HUES48 (cell line): ENCODE measurements around the gene OPCML.

Source experiments
- H3K27ac ChIP-seq: one replicate; pipeline ENCODE4 v1.7.0; 2013; ENCODE audit warnings: low read depth, low read length, inconsistent platforms
- H3K27me3 ChIP-seq: 2 replicates; pipeline ENCODE4 v1.6.1; 2013; ENCODE audit warnings: mild to moderate bottlenecking, low read length; ENCODE audit not compliant: control insufficient read depth, insufficient read depth
- H3K36me3 ChIP-seq: 2 replicates; pipeline ENCODE4 v1.6.1; 2013; ENCODE audit warnings: low read length; ENCODE audit not compliant: control insufficient read depth, insufficient read depth
- H3K4me1 ChIP-seq: 2 replicates; pipeline ENCODE4 v1.6.1; 2013; ENCODE audit warnings: mild to moderate bottlenecking, low read length; ENCODE audit not compliant: control insufficient read depth, insufficient read depth
- H3K4me3 ChIP-seq: 2 replicates; pipeline ENCODE4 v1.5.1; 2013; ENCODE audit warnings: mild to moderate bottlenecking, low read depth, low read length
- H3K9ac ChIP-seq: 2 replicates; pipeline ENCODE4 v1.6.1; 2013; ENCODE audit warnings: mild to moderate bottlenecking, low read depth, low read length, moderate library complexity
- H3K9me3 ChIP-seq: 2 replicates; pipeline ENCODE4 v1.6.1; 2013; ENCODE audit warnings: low read length; ENCODE audit not compliant: control insufficient read depth, insufficient read depth

OPCML gene

GRCh38 chr11:132496341-132496740 lies 1036.0 kb downstream of the OPCML start:
- no peak overlapping the region for H3K27ac ChIP-seq
- no peak overlapping the region for H3K9ac ChIP-seq
- no peaks in the 10 kb centered on the region for H3K9me3 ChIP-seq
- H3K4me1 ChIP-seq, result peaks cover 16% of the 10 kb centered on the region
- no peak overlapping the region for H3K4me3 ChIP-seq
- no peaks in the 10 kb centered on the region for H3K27me3 ChIP-seq
- no peaks in the 10 kb centered on the region for H3K36me3 ChIP-seq

- H3K9me3 ChIP-seq, result no peaks in the 10 kb centered on the region
- H3K4me3 ChIP-seq, result no peak overlapping the region
- no peaks in the 10 kb centered on the region for H3K27me3 ChIP-seq
- peaks cover 16% of the 10 kb centered on the region for H3K4me1 ChIP-seq
- no peak overlapping the region for H3K27ac ChIP-seq
- no peak overlapping the region for H3K9ac ChIP-seq
- H3K36me3 ChIP-seq, result no peaks in the 10 kb centered on the region
Measured at GRCh38 chr11:132493801-132494200, 1038.5 kb downstream of the OPCML start.

GRCh38 chr11:132490978-132491377 lies 1041.3 kb downstream of the OPCML start:
- no peaks in the 10 kb centered on the region for H3K9me3 ChIP-seq
- H3K4me3 ChIP-seq, result no peak overlapping the region
- no peaks in the 10 kb centered on the region for H3K27me3 ChIP-seq
- no peaks in the 10 kb centered on the region for H3K36me3 ChIP-seq
- H3K4me1 ChIP-seq, result peaks cover 16% of the 10 kb centered on the region
- H3K9ac ChIP-seq, result no peak overlapping the region
- no peak overlapping the region for H3K27ac ChIP-seq

DNA sequence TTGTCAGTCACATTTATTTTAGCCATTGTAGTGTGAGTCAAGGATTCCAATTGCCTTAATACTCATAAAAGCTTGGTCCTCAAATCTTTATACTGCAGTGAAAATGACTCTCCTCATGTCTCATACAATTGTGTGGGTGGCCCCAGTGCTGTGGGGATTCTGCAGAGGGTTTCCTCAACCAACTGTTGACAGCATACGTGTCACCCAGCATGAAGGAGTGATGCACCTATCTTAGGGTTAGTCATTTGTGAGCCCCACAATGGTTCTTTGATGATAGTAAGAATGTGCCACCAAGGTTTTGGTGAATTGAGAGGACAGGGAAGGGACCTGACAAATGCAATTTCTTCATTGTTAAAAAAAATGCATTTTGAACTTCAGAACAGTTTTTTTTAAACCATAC lies 1046.2 kb downstream of the OPCML start:
- Histone ChIP-seq H3K4me1 (no peaks in the 10 kb centered on the region), H3K9ac (no peak overlapping the region), H3K27ac (no peak overlapping the region), H3K27me3 (no peaks in the 10 kb centered on the region), H3K4me3 (no peak overlapping the region), H3K36me3 (no peaks in the 10 kb centered on the region), H3K9me3 (0 out of 2 replicates have a peak, but pooled peaks cover 5% of the 10 kb centered on the region)

DNA sequence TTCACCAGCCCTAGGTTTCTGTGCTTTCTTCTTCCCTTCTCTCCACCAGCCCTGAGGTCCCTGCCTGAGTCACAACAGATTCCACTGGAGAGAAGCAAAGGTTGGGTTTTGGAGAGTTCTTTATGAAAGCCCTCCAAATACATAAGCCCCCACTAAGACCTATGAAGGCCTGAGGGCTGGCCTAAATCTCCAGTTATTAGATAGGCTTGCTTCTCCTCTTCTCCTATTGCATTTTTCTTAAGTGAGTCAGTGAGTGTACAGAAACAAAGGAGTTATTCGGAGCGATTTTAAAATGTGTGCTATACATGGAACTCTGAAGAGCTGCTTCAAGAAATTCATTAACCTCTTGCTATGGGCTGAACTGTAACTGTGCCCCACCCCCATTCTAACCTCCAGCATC lies 1057.3 kb downstream of the OPCML start:
- no peak overlapping the region for H3K9ac ChIP-seq
- no peaks in the 10 kb centered on the region for H3K36me3 ChIP-seq
- H3K4me1 ChIP-seq, result no peaks in the 10 kb centered on the region
- H3K27me3 ChIP-seq, result no peaks in the 10 kb centered on the region
- no peaks in the 10 kb centered on the region for H3K9me3 ChIP-seq
- no peak overlapping the region for H3K4me3 ChIP-seq
- H3K27ac ChIP-seq, result no peak overlapping the region

DNA sequence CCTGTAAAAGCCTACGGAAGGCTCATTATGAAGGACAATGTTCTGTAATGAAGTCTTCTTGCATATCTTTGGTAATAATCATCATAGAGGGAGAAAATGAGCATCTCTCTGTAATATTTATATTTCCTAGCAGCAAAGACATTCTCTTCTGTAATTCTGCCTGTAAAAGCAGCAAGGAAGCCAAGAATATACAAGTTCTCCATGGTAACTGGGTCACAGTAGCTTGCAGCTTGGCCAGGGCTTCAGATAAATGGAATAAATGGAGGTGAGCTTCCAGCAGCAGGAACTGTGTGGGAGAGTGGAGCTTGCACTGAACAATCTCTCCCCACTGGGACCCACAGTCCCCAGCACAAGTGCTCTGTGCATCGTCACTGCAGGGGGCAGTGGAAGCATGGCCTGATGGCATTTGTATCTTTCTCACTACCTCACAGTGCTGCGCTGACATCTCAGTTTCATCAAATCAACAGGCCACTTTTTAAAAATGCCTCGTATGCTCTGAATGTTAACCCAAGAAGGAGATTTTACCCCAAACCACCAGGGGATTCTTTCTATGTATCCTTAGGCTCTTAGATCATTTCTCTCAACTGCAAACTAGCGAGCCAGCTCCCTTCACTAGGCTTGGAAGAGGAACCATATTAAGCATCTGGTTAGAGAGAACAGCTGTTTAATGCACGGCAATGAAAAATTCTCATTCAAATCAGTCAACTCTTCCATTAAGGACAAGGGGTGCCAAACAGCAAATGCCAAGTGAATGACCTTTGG lies 1059.7 kb downstream of the OPCML start:
- H3K27ac ChIP-seq, result no peak overlapping the region
- no peaks in the 10 kb centered on the region for H3K4me1 ChIP-seq
- H3K4me3 ChIP-seq, result no peak overlapping the region
- H3K9ac ChIP-seq, result no peak overlapping the region
- no peaks in the 10 kb centered on the region for H3K36me3 ChIP-seq
- no peaks in the 10 kb centered on the region for H3K27me3 ChIP-seq
- no peaks in the 10 kb centered on the region for H3K9me3 ChIP-seq

- Histone ChIP-seq H3K36me3 (no peaks in the 10 kb centered on the region), H3K27ac (no peak overlapping the region), H3K9me3 (no peaks in the 10 kb centered on the region), H3K4me3 (no peak overlapping the region), H3K27me3 (no peaks in the 10 kb centered on the region), H3K4me1 (no peaks in the 10 kb centered on the region), H3K9ac (no peak overlapping the region)
Measured at GRCh38 chr11:132471466-132471865, 1060.8 kb downstream of the OPCML start.

GRCh38 chr11:132466983-132467382 lies 1065.3 kb downstream of the OPCML start:
- H3K9ac ChIP-seq, result no peak overlapping the region
- no peaks in the 10 kb centered on the region for H3K9me3 ChIP-seq
- H3K27me3 ChIP-seq, result no peaks in the 10 kb centered on the region
- H3K27ac ChIP-seq, result no peak overlapping the region
- no peaks in the 10 kb centered on the region for H3K4me1 ChIP-seq
- H3K4me3 ChIP-seq, result no peak overlapping the region
- H3K36me3 ChIP-seq, result no peaks in the 10 kb centered on the region

- Histone ChIP-seq H3K9ac (no peak overlapping the region), H3K9me3 (no peaks in the 10 kb centered on the region), H3K27me3 (no peaks in the 10 kb centered on the region), H3K4me1 (no peaks in the 10 kb centered on the region), H3K27ac (no peak overlapping the region), H3K36me3 (no peaks in the 10 kb centered on the region), H3K4me3 (no peak overlapping the region)
Measured at GRCh38 chr11:132464939-132465338, 1067.4 kb downstream of the OPCML start.

- H3K27ac ChIP-seq, result no peak overlapping the region
- no peaks in the 10 kb centered on the region for H3K4me1 ChIP-seq
- H3K36me3 ChIP-seq, result no peaks in the 10 kb centered on the region
- H3K4me3 ChIP-seq, result no peak overlapping the region
- H3K9me3 ChIP-seq, result no peaks in the 10 kb centered on the region
- H3K27me3 ChIP-seq, result no peaks in the 10 kb centered on the region
- H3K9ac ChIP-seq, result no peak overlapping the region
Measured at GRCh38 chr11:132464003-132464342, 1068.3 kb downstream of the OPCML start.

- H3K4me3 ChIP-seq, result no peak overlapping the region
- no peaks in the 10 kb centered on the region for H3K27me3 ChIP-seq
- H3K36me3 ChIP-seq, result no peaks in the 10 kb centered on the region
- no peak overlapping the region for H3K9ac ChIP-seq
- H3K27ac ChIP-seq, result no peak overlapping the region
- H3K4me1 ChIP-seq, result no peaks in the 10 kb centered on the region
- H3K9me3 ChIP-seq, result no peaks in the 10 kb centered on the region
Measured at GRCh38 chr11:132463295-132464002, 1068.9 kb downstream of the OPCML start.
